GM12874 (cell line): Measurements from ENCODE around the gene SMC5.

ENCODE experiments used
- TF ChIP-seq, protein P1 (sequence below): IDR thresholded peaks from 2 replicates; pipeline ENCODE4 v1.5.1; 2011; ENCODE audit warnings: low read depth, mild to moderate bottlenecking, control low read depth, low read length, moderate library complexity; ENCODE audit not compliant: insufficient read depth

The SMC5 gene

DNA sequence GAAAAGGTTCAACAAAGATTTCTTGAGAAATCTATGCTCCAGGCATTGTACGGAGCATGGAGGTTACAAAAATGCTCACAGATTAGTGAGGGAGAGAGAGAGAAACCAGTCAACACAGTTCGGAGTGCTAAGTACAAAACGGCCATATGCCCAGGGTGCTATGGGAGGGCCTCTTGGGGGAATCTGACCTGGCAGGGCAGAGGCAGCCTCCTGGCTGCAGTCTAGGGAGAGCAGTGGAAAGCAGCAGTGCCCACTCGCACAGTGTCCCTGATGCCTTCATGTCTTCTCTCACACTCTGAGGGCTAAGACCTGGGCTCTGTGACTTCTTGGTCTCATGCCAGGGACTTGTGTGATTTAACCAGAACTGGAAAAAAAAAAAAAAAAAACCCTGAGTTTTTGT lies 29.8 kb upstream of the SMC5 start:
- TF ChIP-seq, protein P1, sequence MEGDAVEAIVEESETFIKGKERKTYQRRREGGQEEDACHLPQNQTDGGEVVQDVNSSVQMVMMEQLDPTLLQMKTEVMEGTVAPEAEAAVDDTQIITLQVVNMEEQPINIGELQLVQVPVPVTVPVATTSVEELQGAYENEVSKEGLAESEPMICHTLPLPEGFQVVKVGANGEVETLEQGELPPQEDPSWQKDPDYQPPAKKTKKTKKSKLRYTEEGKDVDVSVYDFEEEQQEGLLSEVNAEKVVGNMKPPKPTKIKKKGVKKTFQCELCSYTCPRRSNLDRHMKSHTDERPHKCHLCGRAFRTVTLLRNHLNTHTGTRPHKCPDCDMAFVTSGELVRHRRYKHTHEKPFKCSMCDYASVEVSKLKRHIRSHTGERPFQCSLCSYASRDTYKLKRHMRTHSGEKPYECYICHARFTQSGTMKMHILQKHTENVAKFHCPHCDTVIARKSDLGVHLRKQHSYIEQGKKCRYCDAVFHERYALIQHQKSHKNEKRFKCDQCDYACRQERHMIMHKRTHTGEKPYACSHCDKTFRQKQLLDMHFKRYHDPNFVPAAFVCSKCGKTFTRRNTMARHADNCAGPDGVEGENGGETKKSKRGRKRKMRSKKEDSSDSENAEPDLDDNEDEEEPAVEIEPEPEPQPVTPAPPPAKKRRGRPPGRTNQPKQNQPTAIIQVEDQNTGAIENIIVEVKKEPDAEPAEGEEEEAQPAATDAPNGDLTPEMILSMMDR: no peak

DNA sequence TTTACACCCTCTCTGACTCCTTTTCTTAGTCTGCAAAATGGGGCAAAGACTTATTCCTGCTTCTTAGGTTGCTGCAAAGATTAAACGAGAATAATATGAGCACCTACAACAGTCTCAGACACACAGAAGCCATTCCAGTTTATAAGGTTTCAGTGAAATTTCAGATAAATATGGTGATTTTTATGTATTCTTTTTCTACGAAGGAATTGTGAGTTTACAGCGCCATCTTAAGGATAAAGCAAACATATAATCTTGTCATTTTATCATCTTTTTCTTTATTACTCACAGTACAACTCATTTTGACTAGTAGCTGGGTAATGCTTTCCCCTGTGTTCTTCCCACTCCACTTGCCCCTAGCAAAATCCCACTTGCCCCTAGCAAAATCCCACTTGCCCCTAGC lies 29.2 kb upstream of the SMC5 start:
- TF ChIP-seq, protein P1: no peak

DNA sequence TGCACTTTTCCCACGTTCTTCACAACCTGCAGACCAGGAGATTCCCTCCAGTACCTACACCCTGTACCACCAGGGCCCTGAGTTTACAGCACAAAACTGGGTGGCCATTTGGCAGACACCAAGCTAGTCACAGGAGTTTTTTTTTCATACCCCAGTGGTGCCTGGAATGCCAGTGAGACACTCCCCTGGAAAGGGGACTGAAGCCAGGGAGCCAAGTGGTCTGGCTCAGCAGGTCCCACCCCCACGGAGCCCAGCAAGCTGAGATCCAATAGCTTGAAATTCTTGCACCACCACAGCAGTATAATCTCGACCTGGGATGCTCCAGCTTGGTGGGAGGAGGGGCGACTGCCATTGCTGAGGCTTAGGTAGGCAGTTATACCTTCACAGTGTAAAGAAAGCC lies 26.3 kb upstream of the SMC5 start:
- TF ChIP-seq, protein P1: no peak

DNA sequence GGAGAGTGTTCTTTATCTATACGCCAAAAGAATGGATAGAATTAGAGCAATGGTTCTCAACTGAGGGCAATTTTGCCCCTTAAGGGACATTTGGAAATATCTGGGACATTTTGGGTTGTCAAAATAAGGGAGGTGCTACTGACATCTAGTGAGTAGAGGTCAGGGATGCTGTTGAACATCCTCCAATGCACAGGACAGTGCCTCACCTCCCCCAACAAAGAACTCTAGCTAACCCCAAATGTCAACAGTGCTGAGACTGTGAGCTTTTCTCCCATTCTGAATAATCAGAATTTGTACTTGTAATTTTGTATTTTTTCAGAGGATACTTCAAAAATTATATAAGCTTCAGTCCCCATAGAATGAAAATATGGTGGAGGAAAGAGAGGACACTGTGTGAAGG lies 8.6 kb upstream of the SMC5 start:
- TF ChIP-seq, protein P1: no peak

DNA sequence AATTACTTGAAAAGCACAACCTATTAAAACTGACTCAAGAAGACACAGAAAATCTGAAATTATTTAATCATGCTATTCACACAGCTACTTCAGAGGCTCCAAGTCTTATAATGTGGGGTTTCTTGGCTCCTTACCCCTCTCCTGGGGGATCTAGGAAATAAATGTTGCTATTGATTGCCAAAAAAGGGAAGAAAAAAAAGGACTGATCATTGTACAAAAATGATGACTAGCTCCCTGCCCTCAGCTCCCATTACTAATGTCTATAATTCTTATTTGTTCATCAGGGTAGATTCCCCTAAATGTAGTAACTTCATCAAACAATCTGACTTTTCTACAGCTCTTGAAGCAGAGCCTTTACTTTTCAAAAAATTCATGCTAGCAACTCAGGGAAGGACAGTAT lies 3.3 kb upstream of the SMC5 start:
- TF ChIP-seq, protein P1: no peak

DNA sequence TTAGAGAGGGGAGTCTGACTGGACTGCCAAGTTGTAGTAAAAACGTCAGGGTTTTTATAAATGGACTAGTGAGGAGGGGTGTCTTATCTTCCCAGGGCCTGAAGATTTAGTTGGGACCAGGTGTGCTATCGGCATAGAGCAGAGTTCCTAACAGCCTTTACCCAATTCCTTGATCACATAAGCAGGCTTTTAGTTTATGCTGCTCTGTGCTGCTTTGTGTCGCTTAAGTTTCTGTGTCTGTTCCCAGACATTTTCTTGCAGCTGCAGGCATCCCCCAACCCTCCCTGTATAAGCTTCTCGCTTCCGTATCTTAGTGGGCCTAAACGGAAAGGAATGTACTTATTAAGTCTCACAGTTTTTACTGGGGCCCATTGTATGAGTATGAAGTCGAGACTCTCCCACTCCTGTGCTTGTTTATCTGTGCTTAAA lies 2.6 kb upstream of the SMC5 start:
- TF ChIP-seq, protein P1: no peak

DNA sequence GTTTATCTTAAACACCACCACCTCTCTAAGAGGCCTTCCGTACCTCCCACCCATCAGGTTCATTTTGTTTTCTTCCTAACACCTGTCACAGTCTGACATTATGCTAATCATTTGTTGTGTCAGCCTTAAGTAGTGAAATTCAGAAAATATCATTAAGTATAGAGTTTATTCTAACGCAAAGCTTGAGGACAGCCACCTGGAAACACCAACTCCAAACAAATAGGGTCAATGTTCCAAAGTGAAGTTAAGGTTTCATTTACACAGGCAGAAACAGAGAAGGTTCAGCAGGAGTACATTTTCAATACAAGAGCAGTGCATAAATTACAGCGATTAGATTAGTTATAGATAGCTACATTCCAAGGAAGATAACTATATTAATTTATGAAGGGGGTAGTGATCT lies 1.3 kb upstream of the SMC5 start:
- TF ChIP-seq, protein P1: no peak
